ENCODE data around the gene EYA2. TPM values are rescaled to one million over a fixed set of nuclear protein-coding genes. Genes with fewer than 3 reads are reported as not detected.

Gene EYA2
- total and polyA plus RNA-seq, 2 donors (not counting 3 experiments of a cell fraction or from before 2014, with no cell fraction given): not detected

GRCh38 chr20:47050996-47051395 lies 156.4 kb downstream of the EYA2 start:
- Histone ChIP-seq H3K9ac (replicated peaks; ENCODE audit: extremely low read depth, insufficient read depth, low read length) (no peak overlapping the region), H3K4me2 (ENCODE audit: insufficient read depth, low read length) (no peak overlapping the region), H3K36me3 (ENCODE audit: control insufficient read depth in 2 of 2, extremely low read depth in 1 of 2, insufficient read depth in 2 of 2, low read length in 2 of 2) (no peaks in the 10 kb centered on the region), H3K79me2 (ENCODE audit: control insufficient read depth, insufficient read depth, low read length) (no peaks in the 10 kb centered on the region), H3K27ac (ENCODE audit: insufficient read depth, low read depth, low read length) (no peak overlapping the region), H2AFZ (ENCODE audit: low read depth, low read length) (no peak overlapping the region), H3K4me3 (replicated peaks in 1 of 3; ENCODE audit: insufficient read depth in 1 of 3, low read depth in 1 of 3, low read length in 3 of 3) (no peak overlapping the region), H3K27me3 (ENCODE audit: control insufficient read depth in 2 of 2, insufficient read depth in 2 of 2, low read length in 2 of 2) (no peaks in the 10 kb centered on the region), H4K20me1 (replicated peaks; ENCODE audit: control insufficient read depth, extremely low read depth, insufficient read depth, low read length) (no peaks in the 10 kb centered on the region), H3K9me3 (replicated peaks; ENCODE audit: control insufficient read depth, insufficient read depth, low read length) (no peaks in the 10 kb centered on the region), H3K4me1 (ENCODE audit: control insufficient read depth, extremely low read depth, insufficient read depth, low read length) (no peaks in the 10 kb centered on the region), H3K9me1 (replicated peaks; ENCODE audit: control insufficient read depth, extremely low read depth, insufficient read depth, low read length) (no peaks in the 10 kb centered on the region)
- CTCF ChIA-PET: no interaction called here
- DNase-seq (ENCODE audit: low read depth, low spot score): no peak
- no peak for TF ChIP-seq FOS (IDR thresholded peaks at IDR 0.05; ENCODE audit: borderline replicate concordance, insufficient read depth, low read length)
- TF ChIP-seq EZH2 (IDR thresholded peaks at IDR 0.05; ENCODE audit: borderline replicate concordance, low read depth, low read length, severe bottlenecking): no peak
- TF ChIP-seq JUN (IDR thresholded peaks at IDR 0.05; ENCODE audit: borderline replicate concordance, insufficient read depth, insufficient read length, low read depth): no peak
- TF ChIP-seq POLR2AphosphoS5 (IDR thresholded peaks at IDR 0.05; ENCODE audit: insufficient read depth, low read depth, low read length): no peak
- TF ChIP-seq CTCF (IDR thresholded peaks at IDR 0.05; ENCODE audit: extremely low read depth in 1 of 2, insufficient read depth in 1 of 2, low read depth in 1 of 2, low read length in 2 of 2): no peak
- TF ChIP-seq MAX (IDR thresholded peaks at IDR 0.05; ENCODE audit: insufficient read depth, insufficient read length): no peak
- no peak for TF ChIP-seq GATA2 (IDR thresholded peaks at IDR 0.05; ENCODE audit: insufficient read depth, insufficient read length, low read depth, low read length)
- no peak for TF ChIP-seq MYC (IDR thresholded peaks at IDR 0.05; ENCODE audit: low read depth, low read length)
- no peak for TF ChIP-seq POLR2A (IDR thresholded peaks at IDR 0.05; ENCODE audit: low read depth, low read length)
- intact Hi-C loops (cut with micrococcal nuclease): no loop called here
- no TSS peak for BruUV-seq (replicated peaks)
- POLR2A ChIA-PET: no interaction called here
- dilution Hi-C loops (cut with MboI; ENCODE audit: extremely low pct_ligation_motif_present, low sequenced_read_pairs): no loop called here
- no peak for FAIRE-seq

Data from endothelial cell of umbilical vein (primary cell).